VCaP (cell line): Measurements from ENCODE around the gene TBX6.
A peak's percentile ranks its signal among the peaks of the same experiment; 100 is the strongest.

Source experiments
- H3K27ac ChIP-seq: fragments of 450-650 bp; 2 replicates; pipeline ENCODE4 v1.5.1; 2017
- TF ChIP-seq, protein P1 (sequence below): fragments of 450-650 bp; conservative IDR thresholded peaks from 2 replicates; pipeline ENCODE4 v1.5.1; 2017; ENCODE audit warnings: mild to moderate bottlenecking, moderate library complexity

The TBX6 gene

DNA sequence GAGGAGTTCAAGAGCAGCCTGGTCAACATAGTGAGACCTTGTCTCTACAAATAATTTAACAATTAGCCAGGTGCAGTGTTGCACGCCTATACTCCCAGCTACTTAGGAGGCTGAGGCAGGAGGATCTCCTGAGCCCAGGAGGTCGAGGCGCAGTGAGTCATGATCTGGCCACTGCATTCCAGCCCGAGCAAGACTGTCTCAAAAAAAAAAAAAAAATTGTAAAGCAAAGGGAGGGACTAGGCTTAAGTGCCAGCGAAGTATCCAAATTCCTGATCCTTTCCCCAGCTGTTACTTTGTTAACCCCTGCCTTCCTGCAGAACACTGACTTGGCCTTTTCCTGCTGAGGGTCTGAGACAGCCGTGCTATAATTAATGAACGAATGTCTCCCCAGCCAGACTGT, 18.9 kb upstream of the TBX6 start:
- TF ChIP-seq, protein P1, sequence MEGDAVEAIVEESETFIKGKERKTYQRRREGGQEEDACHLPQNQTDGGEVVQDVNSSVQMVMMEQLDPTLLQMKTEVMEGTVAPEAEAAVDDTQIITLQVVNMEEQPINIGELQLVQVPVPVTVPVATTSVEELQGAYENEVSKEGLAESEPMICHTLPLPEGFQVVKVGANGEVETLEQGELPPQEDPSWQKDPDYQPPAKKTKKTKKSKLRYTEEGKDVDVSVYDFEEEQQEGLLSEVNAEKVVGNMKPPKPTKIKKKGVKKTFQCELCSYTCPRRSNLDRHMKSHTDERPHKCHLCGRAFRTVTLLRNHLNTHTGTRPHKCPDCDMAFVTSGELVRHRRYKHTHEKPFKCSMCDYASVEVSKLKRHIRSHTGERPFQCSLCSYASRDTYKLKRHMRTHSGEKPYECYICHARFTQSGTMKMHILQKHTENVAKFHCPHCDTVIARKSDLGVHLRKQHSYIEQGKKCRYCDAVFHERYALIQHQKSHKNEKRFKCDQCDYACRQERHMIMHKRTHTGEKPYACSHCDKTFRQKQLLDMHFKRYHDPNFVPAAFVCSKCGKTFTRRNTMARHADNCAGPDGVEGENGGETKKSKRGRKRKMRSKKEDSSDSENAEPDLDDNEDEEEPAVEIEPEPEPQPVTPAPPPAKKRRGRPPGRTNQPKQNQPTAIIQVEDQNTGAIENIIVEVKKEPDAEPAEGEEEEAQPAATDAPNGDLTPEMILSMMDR, result no peak
- no peak overlapping the region for H3K27ac ChIP-seq

DNA sequence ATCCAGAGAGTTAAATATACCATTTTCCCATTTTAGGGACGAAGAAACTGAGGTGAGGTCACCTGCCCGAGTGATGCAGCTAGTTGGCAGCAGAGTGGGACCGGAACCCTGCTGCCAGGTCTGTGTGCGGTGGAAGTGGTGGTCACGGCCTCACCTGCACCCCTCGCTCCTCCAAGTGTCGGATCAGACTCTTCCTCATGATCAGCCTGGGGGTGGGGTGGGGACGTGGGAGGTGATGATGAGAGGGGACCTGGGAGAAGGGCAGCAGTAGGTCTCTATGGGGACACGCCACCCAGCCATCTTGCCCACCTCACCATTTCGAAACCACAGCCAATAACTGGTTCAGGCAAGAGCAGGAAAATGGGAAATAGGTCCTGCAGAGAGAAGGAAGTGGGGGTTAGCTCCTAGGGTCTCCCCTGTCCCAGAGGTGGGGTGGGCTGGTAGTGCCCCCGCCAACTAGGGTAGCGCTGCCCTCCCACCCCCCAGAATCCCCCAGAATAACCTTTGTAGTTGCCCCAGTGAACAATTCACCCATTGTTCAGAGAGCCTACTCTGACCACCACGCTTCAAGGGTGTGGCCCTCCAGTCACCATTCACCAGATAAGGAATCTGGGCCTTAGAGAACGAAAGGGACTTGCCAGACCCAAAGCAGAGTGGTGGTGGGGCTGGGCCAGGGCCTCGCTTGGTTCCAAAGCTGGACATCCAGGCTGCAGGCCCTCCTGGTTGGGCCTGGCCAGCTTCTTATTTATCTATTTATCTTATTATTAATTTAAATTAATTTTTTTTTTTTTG, 16.5 kb upstream of the TBX6 start:
- TF ChIP-seq, protein P1, result no peak
- H3K27ac ChIP-seq, result no peak overlapping the region

DNA sequence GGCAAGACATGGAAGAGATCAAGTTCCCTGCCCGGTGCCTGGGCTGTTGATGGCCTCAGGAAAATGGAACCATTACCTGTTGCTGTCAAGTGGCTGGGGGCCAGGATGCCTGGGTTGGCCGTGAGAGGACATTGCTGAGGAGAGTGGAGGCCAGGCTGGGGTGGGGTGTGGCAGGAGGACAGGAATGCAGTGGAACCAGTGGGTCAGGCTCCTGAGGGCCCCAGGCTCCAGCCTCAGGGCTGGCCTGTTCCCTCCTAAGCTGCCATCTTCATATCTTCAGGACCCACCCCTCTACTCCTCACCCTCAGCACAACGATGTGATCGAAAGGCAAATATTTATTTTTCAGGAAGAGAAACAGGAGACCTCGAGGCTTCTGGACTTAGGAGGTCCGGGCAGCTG, 12.8 kb upstream of the TBX6 start:
- H3K27ac ChIP-seq, result no peak overlapping the region
- TF ChIP-seq, protein P1, result no peak

DNA sequence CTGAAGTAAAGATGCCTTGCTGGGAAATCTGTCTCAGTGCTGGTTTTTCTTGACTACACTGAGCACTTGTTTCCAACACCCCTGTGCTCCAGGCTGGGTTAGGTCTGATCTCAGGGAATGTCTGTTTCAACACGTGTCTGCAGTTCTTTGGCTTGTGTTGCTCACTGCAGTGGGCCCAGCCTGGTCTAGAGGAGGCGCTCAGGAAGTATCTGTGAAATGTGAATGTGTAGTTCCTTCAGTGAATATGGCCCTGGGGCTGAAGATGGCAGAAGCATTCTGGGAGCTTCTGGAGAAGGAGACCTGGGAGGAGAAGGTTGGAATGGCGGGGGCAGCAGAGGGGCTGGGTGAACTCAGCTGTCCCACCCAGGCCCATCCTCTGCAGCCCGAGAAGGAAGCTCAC, 12.4 kb upstream of the TBX6 start:
- TF ChIP-seq, protein P1, result no peak
- no peak overlapping the region for H3K27ac ChIP-seq

DNA sequence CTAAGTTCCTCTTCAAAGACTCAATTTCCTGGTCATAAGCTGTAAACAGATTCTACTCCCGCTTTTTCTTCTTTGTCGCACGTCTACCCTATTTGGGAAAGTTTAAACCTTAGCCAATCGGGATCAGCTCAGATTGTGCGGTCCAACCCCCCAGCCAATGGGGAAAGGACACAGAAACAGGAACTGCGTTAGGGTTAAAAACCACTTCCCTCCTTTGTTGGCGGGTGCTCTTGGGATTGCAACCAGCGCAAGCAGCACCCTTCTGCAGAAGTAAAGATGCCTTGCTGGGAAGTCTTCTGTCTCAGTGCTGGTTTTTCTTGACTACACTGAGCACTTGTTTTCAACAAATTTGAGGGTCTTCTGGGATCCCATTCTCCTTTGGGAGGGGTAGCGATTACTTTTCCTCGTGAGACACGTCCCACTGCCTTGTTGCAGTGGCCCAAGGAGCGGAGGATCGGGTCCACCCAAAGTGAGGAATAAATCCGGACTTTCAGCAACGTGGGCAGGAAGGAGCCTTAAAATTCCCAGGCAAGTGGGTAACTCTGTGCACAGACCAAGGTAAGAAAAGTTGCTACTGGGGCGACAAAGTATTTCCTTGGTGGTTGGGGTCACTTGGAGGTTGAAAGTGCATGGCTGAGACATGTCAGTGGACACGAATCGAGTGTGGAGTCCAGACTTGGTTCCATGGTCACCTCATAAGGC, 5.3 kb upstream of the TBX6 start:
- H3K27ac ChIP-seq, result peak overlapping the region; percentile 73
- TF ChIP-seq, protein P1, result no peak

DNA sequence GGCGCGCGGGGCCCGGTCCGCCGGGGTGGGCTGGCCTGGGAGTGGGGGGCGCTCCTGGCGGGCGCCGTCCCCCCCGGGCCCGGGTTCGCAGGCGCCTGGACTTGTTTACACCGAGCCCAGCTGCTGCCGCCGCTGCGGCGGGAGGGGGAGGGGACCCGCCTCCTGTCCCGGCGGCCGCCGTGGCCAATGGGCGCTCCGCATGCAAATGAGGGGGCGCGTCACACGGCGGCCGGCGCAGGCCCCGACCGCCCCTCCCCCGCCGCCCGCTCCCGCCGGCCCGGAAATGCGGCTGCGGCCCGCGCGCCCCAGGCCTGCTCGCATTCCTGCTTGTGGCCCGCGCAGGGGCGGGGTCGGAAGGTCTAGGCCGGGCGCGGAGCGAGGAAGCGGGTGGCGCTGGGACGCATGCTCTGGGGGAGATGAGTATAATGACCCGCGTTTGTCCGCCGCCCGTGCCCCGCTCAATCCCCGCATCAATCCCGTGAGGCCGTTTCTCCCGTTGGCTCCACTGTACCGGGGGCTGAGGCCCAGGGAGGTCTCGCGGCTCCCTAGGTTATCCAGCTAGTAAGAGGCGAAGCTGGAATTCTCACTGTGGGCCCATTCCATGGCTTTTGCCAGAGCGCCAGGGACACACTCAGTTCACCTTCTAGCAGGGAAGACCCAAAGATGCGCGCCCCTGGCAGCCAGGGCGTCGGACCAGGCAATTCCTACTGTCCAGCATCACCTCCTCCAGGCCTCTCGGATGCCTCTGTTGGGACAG, 4.6 kb upstream of the TBX6 start, which contains the start of gene YPEL3:
TSS of gene YPEL3 (minus strand) at position 109 of the 757 bp plus-strand sequence. CDS start 731 bp downstream, outside the sequence.
- peak within 1 kb of the TSS; percentile 73 for H3K27ac ChIP-seq
- TF ChIP-seq, protein P1, result no peak
